ENCODE measurements around the gene BRINP2.

Gene BRINP2

GRCh38 chr1:177171536-177172123 lies 872 bp downstream of the BRINP2 start:
- no peak for DNase-seq

- no peak for DNase-seq
These were observed 1.5 kb downstream of the BRINP2 start for GRCh38 chr1:177172272-177172671.

DNA sequence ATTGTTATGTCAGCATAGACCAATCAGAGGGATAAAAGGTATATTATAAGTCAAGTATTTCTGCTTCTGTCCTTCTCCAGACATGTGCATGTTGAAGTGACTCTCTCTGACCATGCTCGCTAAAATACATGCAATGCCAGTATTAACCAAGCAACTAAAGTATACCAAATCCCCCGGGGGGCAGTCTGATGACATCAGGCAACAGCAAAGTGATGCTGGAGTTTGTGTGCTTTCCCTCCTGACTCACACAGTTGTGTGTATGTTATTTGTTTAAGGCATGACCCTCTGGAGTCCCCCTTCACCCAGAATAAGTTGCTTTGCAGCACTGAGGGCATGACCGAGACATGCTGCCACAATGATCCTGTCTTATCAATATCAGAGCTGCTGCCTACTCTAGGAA lies 2.1 kb downstream of the BRINP2 start:
- DNase-seq: no peak

GRCh38 chr1:177173976-177174375 lies 3.2 kb downstream of the BRINP2 start:
- no peak for DNase-seq

DNA sequence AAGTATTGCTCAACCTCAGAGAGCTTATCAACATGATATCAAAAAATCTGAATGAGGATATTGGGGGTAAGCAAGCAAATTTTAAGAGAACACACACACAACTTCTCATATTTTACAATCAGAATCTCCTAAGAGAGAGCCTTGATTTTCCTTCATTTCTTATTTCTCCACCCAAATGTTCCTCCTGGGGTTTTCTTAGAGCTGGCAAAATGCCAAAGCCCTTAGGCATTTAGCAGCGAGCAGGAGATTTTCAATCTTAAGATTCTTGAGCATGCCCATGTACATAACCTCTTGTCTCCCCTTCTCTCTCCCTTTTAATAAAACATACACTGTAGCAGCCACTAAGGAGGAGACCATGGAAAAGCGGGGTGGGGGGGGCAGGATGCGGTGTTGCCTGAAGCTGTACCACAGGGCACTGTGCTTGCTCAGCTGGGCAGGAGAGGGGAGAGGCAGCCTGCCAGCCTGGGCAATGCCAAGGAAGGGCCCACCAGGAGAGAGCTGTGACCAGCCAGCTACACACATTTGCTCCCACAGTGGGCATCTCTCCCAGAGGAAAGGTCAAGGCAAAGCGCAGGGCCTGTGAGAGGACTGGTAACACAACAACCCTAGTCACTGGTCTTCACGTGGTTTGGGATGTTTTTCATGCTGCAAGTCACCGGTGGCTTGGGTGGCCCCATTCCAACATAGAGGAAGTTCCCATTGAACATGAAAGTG lies 4.3 kb downstream of the BRINP2 start:
- no peak for DNase-seq

GRCh38 chr1:177181280-177181630 lies 10.5 kb downstream of the BRINP2 start:
- DNase-seq: no peak

DNA sequence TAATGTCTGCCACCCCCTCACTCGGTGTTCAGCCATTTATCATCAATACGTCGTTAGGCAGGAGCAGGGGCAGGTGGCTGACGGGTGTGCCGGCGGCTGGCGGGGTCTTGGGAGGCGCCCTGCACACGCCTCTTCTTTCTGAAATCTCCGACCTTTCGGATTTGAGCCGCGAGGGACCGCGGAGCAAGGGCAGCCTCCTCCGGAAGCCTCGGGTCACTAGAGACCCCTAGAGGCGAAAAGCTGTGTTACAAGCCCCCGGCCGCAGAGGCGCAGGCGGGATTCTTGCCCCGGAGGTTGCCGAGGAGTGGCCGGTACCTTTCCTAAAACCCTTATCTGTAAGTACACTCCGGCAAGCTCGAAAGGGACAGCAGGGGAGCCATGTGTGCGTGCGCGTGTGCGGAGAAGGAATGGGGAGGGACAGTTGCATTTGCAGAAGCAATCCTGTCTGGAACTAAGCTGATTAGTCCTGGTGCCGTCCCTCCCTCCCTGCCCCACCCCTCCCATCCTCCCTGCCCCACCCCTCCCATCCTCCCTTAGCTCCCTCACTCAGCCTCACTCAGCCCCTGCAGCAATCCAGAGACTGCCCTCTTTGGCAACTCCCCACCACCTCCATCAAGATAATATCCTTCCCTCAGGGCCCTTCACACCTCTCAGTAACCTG lies 11.0 kb downstream of the BRINP2 start:
- peak; percentile 10 for DNase-seq

DNA sequence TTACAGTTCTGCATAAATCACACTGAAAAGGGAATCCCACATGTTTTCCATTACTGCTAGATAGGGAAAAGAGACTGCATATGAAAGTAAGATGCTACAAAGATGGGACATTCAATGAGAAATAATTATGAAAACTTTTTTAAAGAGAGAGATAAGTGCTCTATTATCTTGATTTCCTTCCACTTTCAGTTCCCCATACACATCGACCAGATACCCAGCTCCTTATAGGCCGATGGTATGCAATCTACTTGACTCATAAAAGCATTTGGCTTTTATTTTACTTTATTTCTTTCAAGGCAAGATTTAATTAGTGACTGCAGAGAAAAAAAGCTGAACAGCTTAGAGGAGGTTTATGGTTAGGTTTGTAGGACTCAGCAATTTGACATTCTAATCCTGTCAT lies 13.1 kb downstream of the BRINP2 start:
- no peak for DNase-seq

- no peak for DNase-seq
These were observed 14.5 kb downstream of the BRINP2 start for GRCh38 chr1:177185209-177185608.

- no peak for DNase-seq
These were observed 15.9 kb downstream of the BRINP2 start for GRCh38 chr1:177186639-177187038.

DNA sequence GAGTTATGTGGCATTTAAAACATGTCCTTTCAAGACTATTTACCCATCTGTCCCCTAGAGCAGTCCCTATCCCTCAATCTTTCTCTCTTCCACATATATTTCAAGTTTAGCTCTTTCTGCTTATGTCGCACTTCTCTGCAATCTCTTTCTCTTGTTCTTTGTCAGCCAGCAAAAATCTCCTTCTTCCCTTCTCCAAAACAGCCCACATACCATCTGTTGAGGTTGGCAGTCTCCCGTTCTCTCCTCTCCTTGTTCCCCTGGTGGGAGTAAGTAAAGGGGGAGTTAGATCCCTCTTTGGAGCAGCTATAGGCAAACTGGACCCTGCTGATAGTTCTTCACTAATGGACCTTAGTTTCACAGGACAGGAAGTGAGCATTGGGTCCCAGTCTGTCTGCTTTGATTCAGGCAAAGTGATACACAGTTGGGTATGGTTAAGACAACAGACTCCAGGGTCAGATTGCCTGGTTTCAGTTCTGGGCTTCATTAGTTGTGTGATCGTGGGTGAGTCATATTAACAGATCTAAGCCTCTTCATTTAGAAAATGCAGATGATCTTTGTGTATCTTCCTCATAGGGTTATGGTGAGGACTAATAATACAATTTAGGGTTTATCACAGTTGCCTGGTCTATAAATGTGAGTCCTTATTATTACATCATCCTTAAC lies 19.7 kb downstream of the BRINP2 start:
- DNase-seq: no peak

GRCh38 chr1:177198243-177198642 lies 27.5 kb downstream of the BRINP2 start:
- DNase-seq: no peak

GRCh38 chr1:177200290-177200689 lies 29.5 kb downstream of the BRINP2 start:
- no peak for DNase-seq

DNA sequence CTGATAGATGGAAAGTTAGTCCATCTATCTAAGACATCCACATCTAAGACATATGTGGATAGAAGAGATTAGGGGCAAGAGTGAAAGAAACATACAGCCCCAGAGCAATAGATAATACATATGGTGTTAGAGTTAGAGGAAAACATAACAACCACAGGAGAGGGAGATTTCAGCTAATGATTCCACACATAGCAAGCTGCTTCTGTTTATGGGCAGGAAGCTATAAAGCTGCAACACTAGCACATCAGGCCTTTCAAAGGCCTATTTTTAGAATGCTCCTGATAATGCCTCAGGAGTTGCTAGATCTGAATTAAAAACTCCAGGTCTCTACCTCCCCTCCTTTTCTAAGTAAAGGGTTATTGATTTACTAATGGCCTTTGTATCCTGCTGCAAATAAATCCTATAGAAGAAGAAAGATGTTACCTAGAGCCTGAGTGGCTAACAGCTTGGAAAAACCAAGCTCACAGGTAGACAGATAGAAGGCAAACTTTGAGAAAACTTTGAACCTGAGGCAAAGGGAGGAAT lies 36.1 kb downstream of the BRINP2 start:
- DNase-seq: no peak

DNA sequence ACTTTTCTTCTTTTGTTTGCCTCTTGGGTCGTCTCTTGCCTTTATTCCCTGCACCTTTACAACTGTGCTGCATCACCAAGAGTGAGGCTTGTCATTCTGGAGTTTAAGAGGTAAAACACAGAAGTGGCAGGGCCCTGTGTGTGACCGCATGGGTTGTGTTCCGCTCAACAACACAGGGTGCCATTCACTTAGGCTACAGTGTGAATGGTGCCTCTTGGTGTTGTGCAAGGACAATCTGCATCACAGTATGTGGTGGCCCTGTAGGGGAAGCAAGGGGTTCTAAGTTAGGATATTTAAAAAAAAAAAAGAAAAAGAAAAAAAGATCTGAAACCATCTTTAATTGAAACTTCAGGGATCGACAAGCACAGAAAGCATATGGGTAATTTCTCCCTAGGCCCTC lies 38.2 kb downstream of the BRINP2 start:
- no peak for DNase-seq

DNA sequence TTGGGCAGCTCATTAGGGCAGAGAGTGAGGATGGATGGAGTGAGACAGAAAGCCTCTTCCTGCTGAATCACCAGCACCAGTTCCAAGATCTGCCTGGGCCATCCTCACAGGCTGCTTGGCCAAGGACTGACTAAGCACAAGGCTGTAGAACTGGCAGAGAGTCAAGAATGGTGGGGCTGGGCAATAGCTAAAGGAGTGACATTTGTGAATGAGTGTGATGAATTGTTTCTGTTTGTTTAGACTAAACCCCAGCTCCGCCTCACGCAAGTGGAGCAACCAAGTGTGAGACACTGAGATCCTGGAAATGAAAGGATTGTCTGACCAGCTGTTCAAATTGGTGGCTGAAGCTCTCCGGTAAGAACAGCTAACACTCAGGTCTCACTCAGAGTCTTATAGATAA lies 38.6 kb downstream of the BRINP2 start:
- DNase-seq: no peak

DNA sequence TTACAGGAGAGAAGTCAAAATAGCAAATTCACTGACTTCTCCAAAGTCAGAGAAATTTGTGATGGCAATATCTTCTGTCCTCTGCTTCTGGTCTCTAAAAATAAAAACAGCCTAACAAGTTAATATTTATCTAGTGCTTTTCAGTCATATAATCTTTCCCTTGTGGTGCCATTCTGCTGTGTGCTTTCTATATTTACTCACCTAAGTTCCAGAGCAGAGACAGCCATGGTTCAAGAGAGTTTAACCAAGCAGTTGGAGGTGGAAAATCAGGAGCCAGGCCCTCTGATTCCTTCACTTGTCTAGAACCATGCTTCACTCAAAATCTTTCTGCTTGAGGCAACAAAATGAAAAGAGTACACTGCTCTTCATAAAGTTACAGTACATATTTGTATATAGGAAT lies 39.3 kb downstream of the BRINP2 start:
- DNase-seq: no peak

GRCh38 chr1:177211231-177211630 lies 40.5 kb downstream of the BRINP2 start:
- DNase-seq: no peak

GRCh38 chr1:177216587-177217202 lies 45.9 kb downstream of the BRINP2 start:
- no peak for DNase-seq

- DNase-seq: no peak
These were observed 49.0 kb downstream of the BRINP2 start for GRCh38 chr1:177219554-177220458.

GRCh38 chr1:177223359-177223758 lies 52.6 kb downstream of the BRINP2 start:
- DNase-seq: no peak

Measured in inflammatory macrophage treated with lipopolysaccharide for 4 hours (primary cell).